Measurements from ENCODE around the gene CT45A6.
"Not testable (repeated sequence)": the region's sequence is repeated elsewhere in the genome, so short reads cannot be mapped to it uniquely, and the experiment has no call there.

The CT45A6 gene

GRCh38 chrX:135802687-135803086 is at the start of gene CT45A6:
TSS of gene CT45A6 (minus strand) at chrX:135802787. CDS start at chrX:135798993, 3,794 bp downstream.
- DNase-seq (ENCODE audit: low read depth), result not testable (repeated sequence)

GRCh38 chrX:135837180-135837579 is 34.6 kb upstream of the CT45A6 start, which contains the start of gene CT45A7:
TSS of gene CT45A7 (minus strand) at chrX:135837280. CDS start at chrX:135833533, 3,747 bp downstream.
- not testable (repeated sequence) for DNase-seq (ENCODE audit: low read depth)

- DNase-seq (ENCODE audit: low read depth), result not testable (repeated sequence)
Measured at GRCh38 chrX:135819912-135820311, 17.3 kb upstream of the CT45A6 start, which contains the start of gene CT45A2. TSS of gene CT45A2 (minus strand) at chrX:135820012. CDS start at chrX:135816265, 3,747 bp downstream.

GRCh38 chrX:135785403-135785802 is 17.2 kb downstream of the CT45A6 start, which contains the start of gene CT45A5:
TSS of gene CT45A5 (minus strand) at chrX:135785503. CDS start at chrX:135781729, 3,774 bp downstream.
- not testable (repeated sequence) for DNase-seq (ENCODE audit: low read depth)

- not testable (repeated sequence) for DNase-seq (ENCODE audit: low read depth)
Measured at GRCh38 chrX:135768091-135768490, 34.5 kb downstream of the CT45A6 start, which contains the start of gene CT45A3. TSS of gene CT45A3 (minus strand) at chrX:135768191. CDS start at chrX:135764444, 3,747 bp downstream.

- not testable (repeated sequence) for DNase-seq (ENCODE audit: low read depth)
Measured at GRCh38 chrX:135744739-135745138, 57.8 kb downstream of the CT45A6 start.

All from GM04504 (cell line).